ENCODE results near the gene MINAR2. TPM values are rescaled to one million over a fixed set of nuclear protein-coding genes. Genes with fewer than 3 reads are reported as not detected.

The MINAR2 gene
- total and polyA plus RNA-seq, 7 experiments from 2014 or later = not detected

DNA sequence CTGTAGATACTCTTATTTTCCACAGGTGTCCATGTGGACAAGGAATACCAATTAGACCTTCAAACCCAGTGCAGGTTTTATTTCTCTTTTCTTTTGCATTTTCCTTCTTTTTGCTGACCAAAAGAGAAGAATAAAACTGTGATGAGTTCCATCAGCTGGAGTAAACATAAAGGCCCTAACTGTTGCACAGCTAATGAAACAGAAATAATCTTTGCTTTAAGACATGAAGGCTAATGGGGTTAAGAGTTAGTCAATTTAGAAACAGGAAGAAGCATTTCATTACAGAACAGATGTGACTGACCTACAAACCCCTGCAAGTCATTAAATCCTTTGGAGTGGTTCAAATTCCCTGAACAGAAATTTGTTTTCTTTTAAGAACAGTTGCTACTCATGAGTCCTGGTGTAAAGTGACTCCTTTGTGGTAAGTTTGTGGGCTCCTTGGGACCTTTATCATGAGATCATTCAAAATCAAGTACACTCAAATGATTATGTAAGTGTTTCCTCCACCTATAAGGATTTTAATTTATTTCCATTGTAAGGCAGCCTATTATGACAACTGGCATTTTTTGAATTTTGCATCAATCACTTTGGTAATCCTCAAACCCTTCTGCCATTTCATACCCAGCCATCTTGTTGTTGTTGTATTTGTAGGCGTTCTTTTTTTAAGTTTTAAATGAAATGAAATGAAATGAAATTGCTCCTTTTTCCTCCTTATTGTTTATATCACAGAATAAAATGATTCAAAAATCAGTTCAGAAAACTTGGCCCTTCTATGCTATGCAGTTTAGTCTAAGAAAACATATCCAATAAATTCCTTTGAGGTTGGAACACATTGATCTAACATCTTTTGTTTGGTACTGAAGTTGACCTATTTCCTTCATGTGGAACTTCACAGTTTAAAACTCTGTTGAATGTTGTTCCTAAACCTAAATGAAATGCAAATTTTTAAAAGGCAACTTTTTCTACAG is 1.3 kb downstream of the MINAR2 start:
- ChIA-PET CTCF (no interaction called here), POLR2A (no interaction called here)
- Histone ChIP-seq H3K27ac (ENCODE audit: low read depth, low read length) (no peak overlapping the region), H3K4me3 (ENCODE audit: low read length) (no peak overlapping the region), H3K27me3 (ENCODE audit: control insufficient read depth in 2 of 2, insufficient read depth in 2 of 2, low read length in 2 of 2) (no peaks in the 10 kb centered on the region), H3K9me3 (ENCODE audit: control insufficient read depth in 2 of 3, low read length in 3 of 3) (no peaks in the 10 kb centered on the region), H3K4me1 (ENCODE audit: control insufficient read depth in 2 of 2, insufficient read depth in 2 of 2, low read length in 2 of 2) (no peaks in the 10 kb centered on the region), H3K36me3 (ENCODE audit: control insufficient read depth in 2 of 3, insufficient read depth in 3 of 3, low read length in 3 of 3) (no peaks in the 10 kb centered on the region)
- Mint-ChIP-seq H3K36me3 (no peaks in the 10 kb centered on the region), H3K4me1 (no peaks in the 10 kb centered on the region), H3K4me3 (no peak overlapping the region), H3K27ac (no peak overlapping the region), H3K27me3 (peaks cover 0 to 6% (median 3%) of the 10 kb centered on the region in 5 donors), H3K9me3 (peaks cover 0 to 4% (median 0%) of the 10 kb centered on the region in 11 donors)
- no peak for ATAC-seq
- intact Hi-C loops (cut with micrococcal nuclease) = no loop called here
- DNase-seq = no peak

DNA sequence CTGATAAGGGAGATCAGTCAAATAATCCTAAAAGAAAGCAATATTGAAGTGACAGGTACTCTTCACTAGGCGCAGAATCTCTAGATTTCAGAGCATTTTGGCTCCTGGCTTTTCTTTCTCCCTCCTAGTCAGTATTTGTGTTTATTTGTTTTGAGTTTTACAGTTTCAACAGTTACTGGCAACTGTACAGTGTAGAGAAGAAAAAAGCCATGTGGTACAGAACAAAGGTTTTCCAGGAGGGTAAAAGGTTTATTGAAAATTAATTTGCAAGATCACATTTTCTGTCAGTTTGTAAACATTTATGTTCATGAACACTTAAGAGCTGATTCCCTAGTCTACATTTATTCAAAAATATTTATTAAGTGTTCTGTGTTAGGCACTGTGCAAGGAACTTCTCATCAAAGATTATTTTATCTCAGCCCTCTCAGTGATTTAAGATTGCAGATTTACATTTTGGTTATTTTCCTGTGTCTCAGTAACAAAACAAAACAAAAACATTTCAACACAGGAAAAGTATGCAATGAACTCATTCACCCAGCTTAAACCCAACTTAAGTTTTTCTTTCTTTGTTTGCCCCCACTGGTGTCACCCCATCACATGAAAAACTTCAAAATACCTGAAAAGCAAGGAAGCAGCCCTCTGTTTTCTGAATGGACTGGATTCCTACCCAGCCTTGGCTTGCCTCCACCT is 12.9 kb downstream of the MINAR2 start:
- Histone ChIP-seq H3K9me3 (ENCODE audit: control insufficient read depth in 2 of 3, low read length in 3 of 3) (no peaks in the 10 kb centered on the region), H3K36me3 (ENCODE audit: control insufficient read depth in 2 of 3, insufficient read depth in 3 of 3, low read length in 3 of 3) (no peaks in the 10 kb centered on the region), H3K27me3 (ENCODE audit: control insufficient read depth in 2 of 2, insufficient read depth in 2 of 2, low read length in 2 of 2) (no peaks in the 10 kb centered on the region), H3K27ac (ENCODE audit: low read depth, low read length) (no peak overlapping the region), H3K4me1 (ENCODE audit: control insufficient read depth in 2 of 2, insufficient read depth in 2 of 2, low read length in 2 of 2) (no peaks in the 10 kb centered on the region), H3K4me3 (ENCODE audit: low read length) (no peak overlapping the region)
- no peaks in the 10 kb centered on the region for H3K4me1 Mint-ChIP-seq
- no peak for DNase-seq
- H3K4me3 Mint-ChIP-seq = no peak overlapping the region
- no peak for ATAC-seq
- ChIA-PET CTCF (no interaction called here), POLR2A (no interaction called here)
- H3K27me3 Mint-ChIP-seq = peaks cover 0 to 13% (median 10%) of the 10 kb centered on the region in 5 donors
- H3K27ac Mint-ChIP-seq = no peak overlapping the region
- no peaks in the 10 kb centered on the region for H3K9me3 Mint-ChIP-seq
- intact Hi-C loops (cut with micrococcal nuclease) = loop anchor here in 1 of 2 donors (10.0 kb wide), 1 partner anchor 666 kb away; the partner anchor contains the start of gene ISOC1
- no peaks in the 10 kb centered on the region for H3K36me3 Mint-ChIP-seq

DNA sequence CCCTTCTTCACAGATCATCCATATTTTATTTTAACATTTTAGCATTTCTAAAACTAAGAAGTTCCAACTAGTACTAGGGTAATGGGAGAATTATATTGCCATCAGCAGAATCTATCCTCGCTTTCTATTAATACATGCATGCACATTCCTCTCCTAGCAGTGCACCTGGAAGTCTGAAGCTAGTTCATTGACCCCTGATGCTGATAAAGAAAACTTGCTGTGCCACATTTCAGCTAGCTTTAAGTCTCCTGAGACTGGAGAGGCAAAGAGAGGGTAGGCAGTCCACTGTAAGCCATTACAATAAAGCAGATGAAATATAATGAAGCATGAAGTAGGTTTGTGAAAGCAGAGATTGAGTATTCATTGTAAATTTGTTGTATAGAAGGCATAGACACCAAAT is 15.8 kb downstream of the MINAR2 start:
- intact Hi-C loops (cut with micrococcal nuclease) = loop anchor here in 1 of 2 donors (10.0 kb wide), 1 partner anchor 669 kb away; the partner anchor contains the start of gene ISOC1
- no peak overlapping the region for H3K27ac Mint-ChIP-seq
- CTCF ChIA-PET = no interaction called here
- Histone ChIP-seq H3K4me3 (ENCODE audit: low read length) (no peak overlapping the region), H3K27me3 (ENCODE audit: control insufficient read depth in 2 of 2, insufficient read depth in 2 of 2, low read length in 2 of 2) (no peaks in the 10 kb centered on the region), H3K27ac (ENCODE audit: low read depth, low read length) (no peak overlapping the region), H3K4me1 (ENCODE audit: control insufficient read depth in 2 of 2, insufficient read depth in 2 of 2, low read length in 2 of 2) (no peaks in the 10 kb centered on the region), H3K9me3 (ENCODE audit: control insufficient read depth in 2 of 3, low read length in 3 of 3) (no peaks in the 10 kb centered on the region), H3K36me3 (ENCODE audit: control insufficient read depth in 2 of 3, insufficient read depth in 3 of 3, low read length in 3 of 3) (no peaks in the 10 kb centered on the region)
- H3K36me3 Mint-ChIP-seq = no peaks in the 10 kb centered on the region
- no peak for ATAC-seq
- no peak for DNase-seq
- H3K9me3 Mint-ChIP-seq = no peaks in the 10 kb centered on the region
- peaks cover 0 to 4% (median 0%) of the 10 kb centered on the region in 7 donors for H3K4me1 Mint-ChIP-seq
- POLR2A ChIA-PET = no interaction called here
- no peak overlapping the region for H3K4me3 Mint-ChIP-seq
- H3K27me3 Mint-ChIP-seq = peaks cover 0 to under 1% (median 0%) of the 10 kb centered on the region in 5 donors

DNA sequence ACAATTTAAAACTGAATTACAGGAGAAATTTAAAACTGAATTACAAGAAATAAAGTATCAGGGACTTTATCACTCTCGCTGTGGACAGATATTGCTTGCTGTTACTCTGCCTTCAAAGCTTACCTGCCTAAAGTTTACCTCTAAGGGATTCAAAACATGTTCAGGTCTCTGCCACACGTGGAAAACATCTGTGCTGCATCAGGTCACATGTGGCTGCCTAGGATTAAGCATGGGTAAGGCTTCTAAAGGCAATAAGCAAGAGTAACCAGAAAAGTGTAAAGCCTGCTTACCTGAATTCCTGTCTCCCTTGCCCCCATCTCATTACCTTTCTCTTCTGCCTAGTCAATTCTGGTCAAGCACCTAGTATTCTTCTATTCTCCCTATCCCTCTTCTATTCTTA is 18.9 kb downstream of the MINAR2 start:
- H3K9me3 Mint-ChIP-seq = no peaks in the 10 kb centered on the region
- intact Hi-C loops (cut with micrococcal nuclease) = loop anchor here in 1 of 2 donors (10.0 kb wide), 1 partner anchor 672 kb away; the partner anchor contains the start of gene ISOC1
- POLR2A ChIA-PET = no interaction called here

DNA sequence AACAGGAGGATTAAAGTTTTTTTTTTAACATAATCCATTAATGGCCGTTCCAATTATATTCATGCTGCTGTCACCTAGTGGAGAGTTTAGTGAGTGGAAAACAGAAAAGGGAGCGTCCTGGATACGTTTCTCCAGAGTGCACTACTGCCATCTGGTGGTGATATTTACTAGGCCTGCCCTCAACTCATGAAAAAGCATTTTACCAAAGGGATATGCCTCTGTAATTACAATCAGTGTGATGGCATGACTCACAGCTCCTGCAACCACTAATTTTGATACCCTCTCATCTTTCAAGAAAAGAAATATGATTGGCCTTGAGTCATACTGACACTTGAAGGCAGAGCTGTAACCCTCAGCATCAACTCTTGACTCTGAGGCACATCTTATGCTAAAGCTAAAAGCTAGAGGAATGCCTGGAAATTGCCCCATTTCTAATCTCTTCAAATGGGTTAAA is 20.1 kb downstream of the MINAR2 start:
- H3K36me3 ChIP-seq (ENCODE audit: control insufficient read depth in 2 of 3, insufficient read depth in 3 of 3, low read length in 3 of 3) = no peaks in the 10 kb centered on the region
- CTCF ChIA-PET = interaction anchor here (0.6 to 0.8 kb wide), 2 partner anchors 8 to 862 kb away, joined by 3 read pairs; no protein-coding TSS in a partner anchor
- no peaks in the 10 kb centered on the region for H3K27me3 Mint-ChIP-seq
- H3K4me3 ChIP-seq (ENCODE audit: low read length) = no peak overlapping the region
- ATAC-seq (peak; percentile 86), DNase-seq (peak in 8 of 9 donors; percentile 14 to 60 (median 50))
- H3K4me1 Mint-ChIP-seq = peaks cover 0 to 4% (median 0%) of the 10 kb centered on the region in 7 donors
- no peaks in the 10 kb centered on the region for H3K4me1 ChIP-seq (ENCODE audit: control insufficient read depth in 2 of 2, insufficient read depth in 2 of 2, low read length in 2 of 2)
- H3K9me3 Mint-ChIP-seq = no peaks in the 10 kb centered on the region
- H3K27ac ChIP-seq (ENCODE audit: low read depth, low read length) = no peak overlapping the region
- H3K9me3 ChIP-seq (ENCODE audit: control insufficient read depth in 2 of 3, low read length in 3 of 3) = no peaks in the 10 kb centered on the region
- H3K4me3 Mint-ChIP-seq = no peak overlapping the region
- H3K27me3 ChIP-seq (ENCODE audit: control insufficient read depth in 2 of 2, insufficient read depth in 2 of 2, low read length in 2 of 2) = no peaks in the 10 kb centered on the region
- H3K27ac Mint-ChIP-seq = no peak overlapping the region
- no peaks in the 10 kb centered on the region for H3K36me3 Mint-ChIP-seq
- POLR2A ChIA-PET = no interaction called here
- intact Hi-C loops (cut with micrococcal nuclease) = loop anchor here (1.0 to 10.0 kb wide), 4 partner anchors 104 to 863 kb away; partner anchors contain the start of gene ISOC1 (in 1 of the 2)

More for the DNA sequence above, 18.9 kb downstream of the MINAR2 start:
- H3K4me1 Mint-ChIP-seq = peaks cover 0 to 4% (median 0%) of the 10 kb centered on the region in 7 donors
- H3K27ac Mint-ChIP-seq = no peak overlapping the region
- no peak overlapping the region for H3K4me3 Mint-ChIP-seq
- no peak overlapping the region for H3K27ac ChIP-seq (ENCODE audit: low read depth, low read length)
- H3K27me3 Mint-ChIP-seq = no peaks in the 10 kb centered on the region
- no peaks in the 10 kb centered on the region for H3K9me3 ChIP-seq (ENCODE audit: control insufficient read depth in 2 of 3, low read length in 3 of 3)
- CTCF ChIA-PET = no interaction called here
- H3K36me3 Mint-ChIP-seq = no peaks in the 10 kb centered on the region
- no peaks in the 10 kb centered on the region for H3K4me1 ChIP-seq (ENCODE audit: control insufficient read depth in 2 of 2, insufficient read depth in 2 of 2, low read length in 2 of 2)
- DNase-seq (no peak), ATAC-seq (no peak)
- no peaks in the 10 kb centered on the region for H3K36me3 ChIP-seq (ENCODE audit: control insufficient read depth in 2 of 3, insufficient read depth in 3 of 3, low read length in 3 of 3)
- no peaks in the 10 kb centered on the region for H3K27me3 ChIP-seq (ENCODE audit: control insufficient read depth in 2 of 2, insufficient read depth in 2 of 2, low read length in 2 of 2)
- H3K4me3 ChIP-seq (ENCODE audit: low read length) = no peak overlapping the region

DNA sequence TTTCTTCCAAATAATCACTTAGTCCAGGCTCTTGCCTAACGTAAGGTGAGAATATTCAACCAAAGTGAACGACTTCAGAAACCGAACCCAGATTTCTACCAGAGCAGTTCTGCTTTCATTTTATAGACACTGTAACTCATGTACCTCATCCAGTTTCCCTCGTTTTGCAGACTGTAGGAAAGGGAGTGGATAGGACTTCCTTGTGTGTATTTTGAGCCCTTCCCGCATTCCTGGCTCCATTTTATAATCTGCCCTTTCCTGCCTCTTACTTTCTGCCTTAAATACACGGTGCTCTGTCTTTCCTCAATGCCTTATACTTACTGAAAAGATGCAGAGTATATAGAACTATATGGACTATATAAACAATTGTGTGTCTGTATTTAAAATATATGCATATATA is 20.8 kb downstream of the MINAR2 start:
- no peaks in the 10 kb centered on the region for H3K36me3 Mint-ChIP-seq
- intact Hi-C loops (cut with micrococcal nuclease) = loop anchor here (1.0 to 10.0 kb wide), 4 partner anchors 104 to 863 kb away; partner anchors contain the start of gene ISOC1 (in 1 of the 2)
- peaks cover 0 to 4% (median 0%) of the 10 kb centered on the region in 7 donors for H3K4me1 Mint-ChIP-seq
- no peak overlapping the region for H3K4me3 Mint-ChIP-seq
- no peaks in the 10 kb centered on the region for H3K36me3 ChIP-seq (ENCODE audit: control insufficient read depth in 2 of 3, insufficient read depth in 3 of 3, low read length in 3 of 3)
- CTCF ChIA-PET = interaction anchor here (0.6 to 0.8 kb wide), 3 partner anchors 9 to 865 kb away, joined by 3 read pairs; no protein-coding TSS in a partner anchor
- no peaks in the 10 kb centered on the region for H3K9me3 Mint-ChIP-seq
- ATAC-seq (no peak), DNase-seq (no peak)
- H3K4me1 ChIP-seq (ENCODE audit: control insufficient read depth in 2 of 2, insufficient read depth in 2 of 2, low read length in 2 of 2) = no peaks in the 10 kb centered on the region
- H3K27me3 Mint-ChIP-seq = peaks cover 0 to 4% (median 0%) of the 10 kb centered on the region in 5 donors
- no peaks in the 10 kb centered on the region for H3K9me3 ChIP-seq (ENCODE audit: control insufficient read depth in 2 of 3, low read length in 3 of 3)
- POLR2A ChIA-PET = no interaction called here
- no peak overlapping the region for H3K27ac ChIP-seq (ENCODE audit: low read depth, low read length)
- no peak overlapping the region for H3K27ac Mint-ChIP-seq
- H3K27me3 ChIP-seq (ENCODE audit: control insufficient read depth in 2 of 2, insufficient read depth in 2 of 2, low read length in 2 of 2) = no peaks in the 10 kb centered on the region
- no peak overlapping the region for H3K4me3 ChIP-seq (ENCODE audit: low read length)
